HEK293 (cell line): ENCODE data around the gene HRAS.

Experiments used
- CTCF ChIA-PET: fragments of 350-600 bp; formaldehyde crosslinking; extraction: SDS; loops from one replicate; lab custom pipeline; 2021; ENCODE audit warnings: antibody characterized with exemption; lab: Yijun Ruan, JAX
- POLR2A ChIA-PET: fragments of 300-600 bp; formaldehyde crosslinking; extraction: SDS; loops from one replicate; lab custom pipeline; 2020; ENCODE audit warnings: antibody characterized with exemption, inconsistent platforms; lab: Yijun Ruan, JAX
- H3K27ac ChIP-seq: fragments of 200-500 bp; sonication (Bioruptor generic); 2 replicates; pipeline ENCODE4 v1.5.1; 2014; ENCODE audit warnings: low read depth, low read length, control low read depth, inconsistent platforms; ENCODE audit errors: extremely low read depth
- H3K36me3 ChIP-seq, 2 experiments: fragments of 200-500 bp in 1 of 2; sonication (Bioruptor generic) in 1 of 2; 1 replicate in 1 of 2; 2 replicates in 1 of 2; pipeline ENCODE4 v1.5.1; 2014 to 2017; ENCODE audit warnings: inconsistent platforms in 2 of 2, low read length in 2 of 2; ENCODE audit not compliant: control insufficient read depth in 2 of 2, insufficient read depth in 1 of 2
- H3K4me1 ChIP-seq: fragments of 200-500 bp; sonication (Bioruptor generic); 2 replicates; pipeline ENCODE4 v1.5.1; 2014; ENCODE audit warnings: mild to moderate bottlenecking, low read length, inconsistent platforms; ENCODE audit not compliant: control insufficient read depth, insufficient read depth
- H3K4me3 ChIP-seq: 2 replicates; pipeline ENCODE4 v1.5.1; 2011; ENCODE audit warnings: low read depth, mild to moderate bottlenecking, control low read depth, low read length, moderate library complexity
- H3K9me3 ChIP-seq: fragments of 200-500 bp; sonication (Bioruptor generic); 2 replicates; pipeline ENCODE4 v1.5.1; 2014; ENCODE audit warnings: low read depth, low read length, inconsistent platforms; ENCODE audit not compliant: control insufficient read depth, insufficient read depth
- EGR2 ChIP-seq: fragments of 450-650 bp; formaldehyde crosslinking; IDR thresholded peaks from 2 replicates; pipeline ENCODE4 v1.5.1; 2016; ENCODE audit warnings: low read depth, missing biosample characterization, missing genetic modification characterization
- GLI4 ChIP-seq: fragments of 450-650 bp; formaldehyde crosslinking; IDR thresholded peaks from 2 replicates; pipeline ENCODE4 v1.5.1; 2016; ENCODE audit warnings: missing biosample characterization, missing genetic modification characterization
- KLF1 ChIP-seq: fragments of 450-650 bp; formaldehyde crosslinking; IDR thresholded peaks from 2 replicates; pipeline ENCODE4 v1.5.1; 2016; ENCODE audit warnings: missing biosample characterization, missing genetic modification characterization
- OVOL3 ChIP-seq: fragments of 450-650 bp; formaldehyde crosslinking; IDR thresholded peaks from 2 replicates; pipeline ENCODE4 v1.5.1; 2016; ENCODE audit warnings: missing biosample characterization, missing genetic modification characterization
- ZBTB48 ChIP-seq: fragments of 450-650 bp; formaldehyde crosslinking; IDR thresholded peaks from 2 replicates; pipeline ENCODE4 v1.5.1; 2016; ENCODE audit warnings: missing biosample characterization, missing genetic modification characterization
- ZNF146 ChIP-seq: fragments of 450-650 bp; formaldehyde crosslinking; IDR thresholded peaks from 2 replicates; pipeline ENCODE4 v1.5.1; 2016; ENCODE audit warnings: missing biosample characterization, missing genetic modification characterization
- ZNF16 ChIP-seq: fragments of 450-650 bp; formaldehyde crosslinking; IDR thresholded peaks from 2 replicates; pipeline ENCODE4 v1.5.1; 2016; ENCODE audit warnings: low read depth, missing biosample characterization, missing genetic modification characterization
- ZNF175 ChIP-seq: fragments of 450-650 bp; formaldehyde crosslinking; IDR thresholded peaks from 2 replicates; pipeline ENCODE4 v1.5.1; 2016; ENCODE audit warnings: missing biosample characterization, missing genetic modification characterization
- ZNF26 ChIP-seq: fragments of 450-650 bp; formaldehyde crosslinking; IDR thresholded peaks from 2 replicates; pipeline ENCODE4 v1.5.1; 2016; ENCODE audit warnings: missing biosample characterization, missing genetic modification characterization
- ZNF302 ChIP-seq: fragments of 450-650 bp; formaldehyde crosslinking; IDR thresholded peaks from 2 replicates; pipeline ENCODE4 v1.5.1; 2016; ENCODE audit warnings: missing biosample characterization, missing genetic modification characterization, low read depth
- ZNF354C ChIP-seq: fragments of 450-650 bp; formaldehyde crosslinking; IDR thresholded peaks from 2 replicates; pipeline ENCODE4 v1.5.1; 2016; ENCODE audit warnings: missing biosample characterization, missing genetic modification characterization, low read depth, borderline replicate concordance
- ZNF37A ChIP-seq: fragments of 450-650 bp; IDR thresholded peaks from 2 replicates; pipeline ENCODE4 v1.5.1; 2018; ENCODE audit warnings: missing biosample characterization, missing genetic modification characterization
- ZNF398 ChIP-seq: fragments of 450-650 bp; formaldehyde crosslinking; IDR thresholded peaks from 2 replicates; pipeline ENCODE4 v1.5.1; 2017; ENCODE audit warnings: missing biosample characterization, missing genetic modification characterization
- ZNF654 ChIP-seq: fragments of 450-650 bp; formaldehyde crosslinking; IDR thresholded peaks from 2 replicates; pipeline ENCODE4 v1.5.1; 2016; ENCODE audit warnings: low read depth, missing biosample characterization, missing genetic modification characterization
- ZNF791 ChIP-seq: fragments of 450-650 bp; formaldehyde crosslinking; IDR thresholded peaks from 2 replicates; pipeline ENCODE4 v1.5.1; 2016; ENCODE audit warnings: missing biosample characterization, missing genetic modification characterization
- TF ChIP-seq, protein P1 (sequence below): fragments of 450-650 bp; formaldehyde crosslinking; IDR thresholded peaks from 2 replicates; pipeline ENCODE4 v1.5.1; 2016; ENCODE audit warnings: missing biosample characterization, missing genetic modification characterization
- TF ChIP-seq, protein P2 (sequence below): fragments of 450-650 bp; formaldehyde crosslinking; IDR thresholded peaks from 2 replicates; pipeline ENCODE4 v1.5.1; 2016; ENCODE audit warnings: missing biosample characterization, missing genetic modification characterization

The HRAS gene

GRCh38 chr11:567629-568292, 32.4 kb upstream of the HRAS start (continued):
- TF ChIP-seq, protein P1, sequence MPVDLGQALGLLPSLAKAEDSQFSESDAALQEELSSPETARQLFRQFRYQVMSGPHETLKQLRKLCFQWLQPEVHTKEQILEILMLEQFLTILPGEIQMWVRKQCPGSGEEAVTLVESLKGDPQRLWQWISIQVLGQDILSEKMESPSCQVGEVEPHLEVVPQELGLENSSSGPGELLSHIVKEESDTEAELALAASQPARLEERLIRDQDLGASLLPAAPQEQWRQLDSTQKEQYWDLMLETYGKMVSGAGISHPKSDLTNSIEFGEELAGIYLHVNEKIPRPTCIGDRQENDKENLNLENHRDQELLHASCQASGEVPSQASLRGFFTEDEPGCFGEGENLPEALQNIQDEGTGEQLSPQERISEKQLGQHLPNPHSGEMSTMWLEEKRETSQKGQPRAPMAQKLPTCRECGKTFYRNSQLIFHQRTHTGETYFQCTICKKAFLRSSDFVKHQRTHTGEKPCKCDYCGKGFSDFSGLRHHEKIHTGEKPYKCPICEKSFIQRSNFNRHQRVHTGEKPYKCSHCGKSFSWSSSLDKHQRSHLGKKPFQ: no peak
- TF ChIP-seq ZNF654 (tag by site-specific recombination): no peak
- TF ChIP-seq ZNF37A: no peak
- no peak for TF ChIP-seq ZNF175
- TF ChIP-seq OVOL3 (tag by site-specific recombination): no peak
- TF ChIP-seq EGR2: no peak
- TF ChIP-seq, protein P2, sequence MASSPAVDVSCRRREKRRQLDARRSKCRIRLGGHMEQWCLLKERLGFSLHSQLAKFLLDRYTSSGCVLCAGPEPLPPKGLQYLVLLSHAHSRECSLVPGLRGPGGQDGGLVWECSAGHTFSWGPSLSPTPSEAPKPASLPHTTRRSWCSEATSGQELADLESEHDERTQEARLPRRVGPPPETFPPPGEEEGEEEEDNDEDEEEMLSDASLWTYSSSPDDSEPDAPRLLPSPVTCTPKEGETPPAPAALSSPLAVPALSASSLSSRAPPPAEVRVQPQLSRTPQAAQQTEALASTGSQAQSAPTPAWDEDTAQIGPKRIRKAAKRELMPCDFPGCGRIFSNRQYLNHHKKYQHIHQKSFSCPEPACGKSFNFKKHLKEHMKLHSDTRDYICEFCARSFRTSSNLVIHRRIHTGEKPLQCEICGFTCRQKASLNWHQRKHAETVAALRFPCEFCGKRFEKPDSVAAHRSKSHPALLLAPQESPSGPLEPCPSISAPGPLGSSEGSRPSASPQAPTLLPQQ: no peak
- no peak for TF ChIP-seq ZNF16 (tag by site-specific recombination)
- no peak for TF ChIP-seq ZBTB48 (tag by site-specific recombination)
- no peak for TF ChIP-seq ZNF302 (tag by site-specific recombination)
- TF ChIP-seq ZNF354C (tag by site-specific recombination): no peak
- no peak for TF ChIP-seq ZNF146 (tag by site-specific recombination)
- TF ChIP-seq ZNF26 (tag by site-specific recombination): no peak
- no peak for TF ChIP-seq ZNF791
- TF ChIP-seq, all 188 proteins: peak for 9

DNA sequence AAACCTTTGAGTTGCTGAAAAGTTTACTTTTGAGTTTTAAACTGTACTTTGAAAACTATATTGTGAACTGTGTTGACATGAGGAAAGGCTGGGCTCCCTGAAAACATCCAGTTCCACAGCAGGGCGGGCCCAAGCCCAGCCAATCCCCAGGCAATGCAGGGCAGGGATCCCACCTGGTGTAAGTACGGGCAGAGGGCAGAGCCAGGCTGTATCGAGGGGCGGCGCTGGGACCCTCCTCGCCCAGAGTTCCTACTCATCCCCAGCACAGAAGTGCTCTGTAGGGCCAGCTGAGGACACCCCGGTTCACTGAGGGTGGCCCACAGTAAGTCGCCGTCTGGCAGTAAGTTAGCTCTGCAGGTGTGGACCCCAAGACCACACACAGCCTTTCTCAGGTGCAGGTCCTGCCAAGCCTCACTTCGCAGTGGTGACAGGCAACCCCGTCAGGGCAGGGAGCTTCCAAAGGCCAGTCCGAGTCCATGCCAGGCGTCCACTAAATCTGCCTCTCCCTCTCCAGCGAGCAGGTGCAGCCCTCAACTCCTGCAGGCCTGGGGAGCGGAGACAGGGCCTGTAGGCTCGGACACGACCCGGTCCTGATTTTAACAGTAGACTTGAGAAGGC, 31.7 kb upstream of the HRAS start:
- Histone ChIP-seq H3K4me3 (no peak overlapping the region), H3K9me3 (no peaks in the 10 kb centered on the region), H3K36me3 (peaks cover 0 to 22% of the 10 kb centered on the region in 2 experiments; a peak in 1 of 3 replicates), H3K27ac (no peak overlapping the region), H3K4me1 (no peaks in the 10 kb centered on the region)
- ChIA-PET CTCF (interaction anchor here (1.0 kb wide), 1 partner anchor 12 kb away, joined by 4 read pairs; no protein-coding TSS in a partner anchor), POLR2A (interaction anchor here (0.6 to 4.5 kb wide), 2 partner anchors 8 to 14 kb away, joined by 3 to 28 read pairs; partner anchors contain the start of gene PHRF1)
- TF ChIP-seq GLI4 (tag by site-specific recombination) (no peak), KLF1 (0 out of 2 replicates have a peak, but pooled peaks have one; percentile 1), ZNF398 (no peak)
